HK-2 (cell line): Measurements from ENCODE around the gene FAM83C.

Source experiments
- DNase-seq: peaks from one replicate; pipeline ENCODE4 v3.0.0-alpha.2; 2018; ENCODE audit not compliant: unreplicated experiment

FAM83C gene

DNA sequence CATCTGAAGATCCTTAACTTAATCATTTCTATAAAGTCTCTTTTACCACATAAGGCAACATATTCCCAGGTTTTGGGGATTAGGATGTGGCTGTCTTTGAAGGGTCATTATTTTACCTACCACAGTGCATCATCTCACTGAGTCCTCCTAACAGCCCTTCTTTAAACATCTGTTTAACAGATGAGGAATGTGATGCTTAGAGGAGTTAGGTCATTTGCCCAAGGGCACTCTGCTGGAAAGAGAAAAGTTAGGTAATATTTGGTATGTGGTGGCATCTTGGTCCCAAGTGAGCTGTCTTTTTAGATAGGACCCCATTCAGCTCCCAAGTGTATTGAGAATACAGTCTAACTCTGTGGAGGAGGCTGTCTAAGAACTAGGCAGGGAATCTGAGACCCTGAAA lies 54.7 kb downstream of the FAM83C start:
- DNase-seq: no peak

DNA sequence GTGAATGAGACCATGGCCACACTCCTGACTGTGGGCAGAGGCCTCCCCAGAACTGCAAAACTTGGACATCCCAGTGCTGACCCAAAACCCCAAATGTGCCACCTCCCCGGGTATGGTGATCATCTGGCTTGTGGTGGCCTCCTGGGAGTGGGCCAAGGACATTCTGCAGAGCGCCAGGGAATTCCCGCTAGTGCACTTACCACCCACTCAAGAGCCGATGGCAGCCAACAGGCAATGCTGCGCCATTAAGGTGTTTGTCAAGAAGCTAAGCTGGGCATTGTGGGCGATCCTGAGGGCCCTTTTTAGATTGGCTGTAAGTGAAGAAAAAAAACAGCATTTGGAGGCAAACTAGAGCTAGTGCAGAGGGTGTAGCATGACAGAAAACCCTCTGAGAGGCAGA lies 56.3 kb downstream of the FAM83C start:
- no peak for DNase-seq
